ENCODE measurements around the gene CHD2.

GRCh38 chr15:93063796-93064690, 163.9 kb downstream of the CHD2 start:
- TF ChIP-seq CTCF (IDR thresholded peaks at IDR 0.05; ENCODE audit: low read length) (no peak), EZH2 (IDR thresholded peaks at IDR 0.05; ENCODE audit: borderline replicate concordance, low read length) (no peak)

Data from OCI-LY1 (cell line).